H54 (cell line): ENCODE results near the gene ALOX5.

Source experiments
- DNase-seq: peaks from one replicate; pipeline ENCODE4 v3.0.0; 2011; ENCODE audit warnings: low spot score, mixed read lengths; ENCODE audit not compliant: insufficient read length
- FAIRE-seq: peaks from 3 replicates; lab custom pipeline; 2011; peaks lifted over from hg19 to GRCh38; lab: Jason Lieb, UNC
- POLR2A ChIP-seq: IDR thresholded peaks from 2 replicates; pipeline ENCODE4 v1.6.1; 2011; ENCODE audit warnings: low read depth, mild to moderate bottlenecking, low read length

ALOX5 gene

GRCh38 chr10:45483002-45483401 is 109.0 kb downstream of the ALOX5 start:
- no peak for TF ChIP-seq POLR2A
- DNase-seq (no peak), FAIRE-seq (no peak)

- TF ChIP-seq POLR2A, result no peak
- FAIRE-seq (no peak), DNase-seq (no peak)
Measured at GRCh38 chr10:45487735-45488134, 113.7 kb downstream of the ALOX5 start.

GRCh38 chr10:45488365-45488764 is 114.3 kb downstream of the ALOX5 start:
- FAIRE-seq (no peak), DNase-seq (no peak)
- TF ChIP-seq POLR2A, result no peak

- FAIRE-seq (no peak), DNase-seq (no peak)
- no peak for TF ChIP-seq POLR2A
Measured at GRCh38 chr10:45490277-45490676, 116.3 kb downstream of the ALOX5 start.

GRCh38 chr10:45491061-45491460 is 117.0 kb downstream of the ALOX5 start:
- no peak for FAIRE-seq
- no peak for TF ChIP-seq POLR2A
- no peak for DNase-seq
